ENCODE data around the gene ATP10B. TPM values are rescaled to one million over a fixed set of nuclear protein-coding genes. Genes with fewer than 3 reads are reported as not detected.

The ATP10B gene
- total and polyA plus RNA-seq, 10 of the 15 experiments (the other 5 are each of a cell fraction or from before 2014, with no cell fraction given): not detected

DNA sequence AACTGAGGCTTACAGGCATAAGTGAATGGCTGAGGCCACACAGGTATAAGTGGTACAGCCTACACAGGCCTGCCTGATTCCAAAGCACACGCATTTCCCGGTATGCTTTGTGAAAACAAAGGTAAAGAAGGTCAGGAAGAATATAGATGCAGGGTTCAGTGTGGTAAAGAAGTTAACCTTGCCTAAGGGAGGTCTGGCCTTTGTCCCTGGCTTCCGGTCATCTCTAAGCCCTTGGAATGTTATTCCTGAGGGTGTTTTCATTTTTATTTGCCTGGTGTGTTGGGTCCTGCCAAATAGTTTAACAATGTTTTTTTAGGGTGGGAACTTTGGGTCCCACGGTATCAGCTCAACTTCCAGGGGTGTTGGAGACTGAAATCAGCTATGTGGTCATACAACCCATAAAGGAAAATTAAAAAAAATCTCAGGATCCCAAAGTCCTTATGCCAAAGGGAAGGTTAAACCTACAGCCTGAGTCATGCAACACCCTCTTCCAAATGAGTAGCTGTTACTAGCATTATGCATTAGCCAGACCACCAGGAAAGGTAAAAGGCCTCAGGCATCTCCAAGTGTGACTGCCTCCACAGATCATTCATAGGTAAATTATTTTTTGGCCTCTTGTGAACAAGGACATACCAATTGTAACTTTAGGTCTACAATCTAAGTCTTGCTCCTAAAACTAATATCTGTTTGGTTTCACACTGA is 124.6 kb downstream of the ATP10B start:
- TF ChIP-seq, protein P1, sequence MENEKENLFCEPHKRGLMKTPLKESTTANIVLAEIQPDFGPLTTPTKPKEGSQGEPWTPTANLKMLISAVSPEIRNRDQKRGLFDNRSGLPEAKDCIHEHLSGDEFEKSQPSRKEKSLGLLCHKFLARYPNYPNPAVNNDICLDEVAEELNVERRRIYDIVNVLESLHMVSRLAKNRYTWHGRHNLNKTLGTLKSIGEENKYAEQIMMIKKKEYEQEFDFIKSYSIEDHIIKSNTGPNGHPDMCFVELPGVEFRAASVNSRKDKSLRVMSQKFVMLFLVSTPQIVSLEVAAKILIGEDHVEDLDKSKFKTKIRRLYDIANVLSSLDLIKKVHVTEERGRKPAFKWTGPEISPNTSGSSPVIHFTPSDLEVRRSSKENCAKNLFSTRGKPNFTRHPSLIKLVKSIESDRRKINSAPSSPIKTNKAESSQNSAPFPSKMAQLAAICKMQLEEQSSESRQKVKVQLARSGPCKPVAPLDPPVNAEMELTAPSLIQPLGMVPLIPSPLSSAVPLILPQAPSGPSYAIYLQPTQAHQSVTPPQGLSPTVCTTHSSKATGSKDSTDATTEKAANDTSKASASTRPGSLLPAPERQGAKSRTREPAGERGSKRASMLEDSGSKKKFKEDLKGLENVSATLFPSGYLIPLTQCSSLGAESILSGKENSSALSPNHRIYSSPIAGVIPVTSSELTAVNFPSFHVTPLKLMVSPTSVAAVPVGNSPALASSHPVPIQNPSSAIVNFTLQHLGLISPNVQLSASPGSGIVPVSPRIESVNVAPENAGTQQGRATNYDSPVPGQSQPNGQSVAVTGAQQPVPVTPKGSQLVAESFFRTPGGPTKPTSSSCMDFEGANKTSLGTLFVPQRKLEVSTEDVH (IDR thresholded peaks at IDR 0.05; ENCODE audit: low read depth, partially characterized antibody): no peak
- RAD21 ChIA-PET (ENCODE audit: unreplicated experiment): no interaction called here
- Histone ChIP-seq H3K4me2 (ENCODE audit: control insufficient read depth, insufficient read depth) (no peak overlapping the region), H3K79me2 (ENCODE audit: control insufficient read depth, insufficient read depth, low read length) (no peaks in the 10 kb centered on the region), H3K4me3 (no peak overlapping the region), H3K9me3 (replicated peaks; ENCODE audit: control insufficient read depth, insufficient read depth, low read length) (no peaks in the 10 kb centered on the region), H4K20me1 (ENCODE audit: control insufficient read depth, insufficient read depth) (no peaks in the 10 kb centered on the region), H2AFZ (ENCODE audit: control insufficient read depth, low read depth, low read length) (no peak overlapping the region), H3K4me1 (ENCODE audit: control insufficient read depth, insufficient read depth, low read length) (no peaks in the 10 kb centered on the region), H3K9ac (ENCODE audit: control insufficient read depth, insufficient read depth, low read length) (no peak overlapping the region), H3K36me3 (ENCODE audit: control insufficient read depth in 2 of 2, insufficient read depth in 2 of 2, low read length in 1 of 2) (no peaks in the 10 kb centered on the region), H3K27ac (ENCODE audit: control insufficient read depth, insufficient read depth) (no peak overlapping the region), H3K27me3 (replicated peaks in 1 of 2; ENCODE audit: control insufficient read depth in 2 of 2, insufficient read depth in 2 of 2, low read length in 1 of 2) (no peaks in the 10 kb centered on the region; a peak in 1 of 4 replicates)
- FAIRE-seq: no peak
- POLR2A ChIA-PET: no interaction called here
- in situ Hi-C loops (cut with MboI) (no loop called here), intact Hi-C loops (cut with micrococcal nuclease; ENCODE audit: unreplicated experiment) (no loop called here)
- 37% methylated on average over 4 of the region's 4 CpGs for WGBS (ENCODE audit: insufficient coverage, insufficient replicate concordance, low lambda C conversion rate, missing lambda C conversion rate)
- CTCF ChIA-PET: interaction anchor here (0.6 kb wide), 2 partner anchors 23 to 24 kb away, joined by 3 to 4 read pairs; no protein-coding TSS in a partner anchor
- DNase-seq (ENCODE audit: low read depth, low spot score): no peak
- ATAC-seq: no peak
- SMC1A ChIA-PET (ENCODE audit: uncharacterized antibody, unreplicated experiment): interaction anchor here (1.0 kb wide), 1 partner anchor 36 kb away, joined by 3 read pairs; no protein-coding TSS in a partner anchor
- BruUV-seq (replicated peaks): no TSS peak

DNA sequence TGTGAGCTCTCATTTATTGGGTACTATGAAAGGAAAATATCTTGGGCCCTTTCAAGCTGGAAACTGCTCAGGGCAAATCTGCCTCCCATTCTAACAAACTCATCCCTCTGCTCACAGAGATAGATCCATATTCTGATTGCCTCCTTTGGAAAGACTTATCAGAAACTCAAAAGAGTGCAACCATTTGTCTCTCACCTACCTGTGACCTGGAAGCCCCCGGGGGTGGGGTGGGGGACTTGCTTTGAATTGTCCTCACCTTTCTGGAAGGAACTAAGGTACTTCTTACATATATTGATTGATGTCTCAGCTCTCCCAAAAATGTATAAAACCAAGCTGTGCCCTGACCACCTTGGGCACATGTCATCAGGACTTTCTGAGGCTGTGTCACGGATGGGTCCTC is 125.3 kb downstream of the ATP10B start:
- in situ Hi-C loops (cut with MboI): no loop called here
- no peak for FAIRE-seq
- no peaks in the 10 kb centered on the region for H3K36me3 ChIP-seq (ENCODE audit: control insufficient read depth in 2 of 2, insufficient read depth in 2 of 2, low read length in 1 of 2)
- TF ChIP-seq, protein P2, sequence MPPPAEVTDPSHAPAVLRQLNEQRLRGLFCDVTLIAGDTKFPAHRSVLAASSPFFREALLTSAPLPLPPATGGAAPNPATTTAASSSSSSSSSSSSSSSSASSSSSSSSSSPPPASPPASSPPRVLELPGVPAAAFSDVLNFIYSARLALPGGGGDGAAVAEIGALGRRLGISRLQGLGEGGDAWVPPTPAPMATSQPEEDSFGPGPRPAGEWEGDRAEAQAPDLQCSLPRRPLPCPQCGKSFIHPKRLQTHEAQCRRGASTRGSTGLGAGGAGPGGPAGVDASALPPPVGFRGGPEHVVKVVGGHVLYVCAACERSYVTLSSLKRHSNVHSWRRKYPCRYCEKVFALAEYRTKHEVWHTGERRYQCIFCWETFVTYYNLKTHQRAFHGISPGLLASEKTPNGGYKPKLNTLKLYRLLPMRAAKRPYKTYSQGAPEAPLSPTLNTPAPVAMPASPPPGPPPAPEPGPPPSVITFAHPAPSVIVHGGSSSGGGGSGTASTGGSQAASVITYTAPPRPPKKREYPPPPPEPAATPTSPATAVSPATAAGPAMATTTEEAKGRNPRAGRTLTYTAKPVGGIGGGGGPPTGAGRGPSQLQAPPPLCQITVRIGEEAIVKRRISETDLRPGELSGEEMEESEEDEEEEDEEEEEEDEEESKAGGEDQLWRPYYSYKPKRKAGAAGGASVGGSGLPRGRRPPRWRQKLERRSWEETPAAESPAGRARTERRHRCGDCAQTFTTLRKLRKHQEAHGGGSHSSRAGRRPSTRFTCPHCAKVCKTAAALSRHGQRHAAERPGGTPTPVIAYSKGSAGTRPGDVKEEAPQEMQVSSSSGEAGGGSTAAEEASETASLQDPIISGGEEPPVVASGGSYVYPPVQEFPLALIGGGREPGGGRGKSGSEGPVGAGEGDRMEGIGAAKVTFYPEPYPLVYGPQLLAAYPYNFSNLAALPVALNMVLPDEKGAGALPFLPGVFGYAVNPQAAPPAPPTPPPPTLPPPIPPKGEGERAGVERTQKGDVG (CRISPR knock-in tag; IDR thresholded peaks at IDR 0.05): no peak
- TF ChIP-seq TCF12 (IDR thresholded peaks at IDR 0.05; ENCODE audit: low read depth, low read length): no peak
- TF ChIP-seq ETV6 (conservative IDR thresholded peaks at IDR 0.05 in 1 of 2, IDR thresholded peaks at IDR 0.05 in 1 of 2; ENCODE audit: borderline replicate concordance in 1 of 2, low read depth in 1 of 2): no peak
- no peak for TF ChIP-seq SP1 (IDR thresholded peaks at IDR 0.05; ENCODE audit: low read depth, low read length)
- no peak for TF ChIP-seq SIX5 (IDR thresholded peaks at IDR 0.05; ENCODE audit: low read depth, low read length, severe bottlenecking)
- TF ChIP-seq DPF2 (IDR thresholded peaks at IDR 0.05): no peak
- TF ChIP-seq CREB1 (IDR thresholded peaks at IDR 0.05; ENCODE audit: low read depth): no peak
- TF ChIP-seq TCF3 (IDR thresholded peaks at IDR 0.05; ENCODE audit: borderline replicate concordance, insufficient read depth, low read depth, low read length): no peak

More for the DNA sequence above, 125.3 kb downstream of the ATP10B start:
- no peaks in the 10 kb centered on the region for H3K9me3 ChIP-seq (replicated peaks; ENCODE audit: control insufficient read depth, insufficient read depth, low read length)
- no peaks in the 10 kb centered on the region; a peak in 1 of 4 replicates for H3K27me3 ChIP-seq (replicated peaks in 1 of 2; ENCODE audit: control insufficient read depth in 2 of 2, insufficient read depth in 2 of 2, low read length in 1 of 2)
- no peak overlapping the region for H3K9ac ChIP-seq (ENCODE audit: control insufficient read depth, insufficient read depth, low read length)
- no peaks in the 10 kb centered on the region for H3K4me1 ChIP-seq (ENCODE audit: control insufficient read depth, insufficient read depth, low read length)
- ChIA-PET SMC1A (ENCODE audit: uncharacterized antibody, unreplicated experiment) (no interaction called here), RAD21 (ENCODE audit: unreplicated experiment) (no interaction called here), POLR2A (no interaction called here), CTCF (interaction anchor here (0.6 kb wide), 2 partner anchors 21 to 24 kb away, joined by 3 read pairs; no protein-coding TSS in a partner anchor)
- no peak for ATAC-seq
- 8% methylated on average over 2 of the region's 2 CpGs for WGBS (ENCODE audit: insufficient coverage, insufficient replicate concordance, low lambda C conversion rate, missing lambda C conversion rate)
- no peak overlapping the region for H3K4me2 ChIP-seq (ENCODE audit: control insufficient read depth, insufficient read depth)
- no peak for DNase-seq (ENCODE audit: low read depth, low spot score)
- intact Hi-C loops (cut with micrococcal nuclease; ENCODE audit: unreplicated experiment): no loop called here
- H3K79me2 ChIP-seq (ENCODE audit: control insufficient read depth, insufficient read depth, low read length): no peaks in the 10 kb centered on the region
- H2AFZ ChIP-seq (ENCODE audit: control insufficient read depth, low read depth, low read length): no peak overlapping the region
- H3K27ac ChIP-seq (ENCODE audit: control insufficient read depth, insufficient read depth): no peak overlapping the region
- no peak overlapping the region for H3K4me3 ChIP-seq
- no TSS peak for BruUV-seq (replicated peaks)
- H4K20me1 ChIP-seq (ENCODE audit: control insufficient read depth, insufficient read depth): no peaks in the 10 kb centered on the region

Data from GM12878 (cell line).